ENCODE results near the gene CCT3.

- TF ChIP-seq CTCF (IDR thresholded peaks at IDR 0.05; ENCODE audit: insufficient read depth, low read depth, low read length) (no peak), EZH2 (IDR thresholded peaks at IDR 0.05; ENCODE audit: insufficient read depth, low read length) (no peak)
Measured at GRCh38 chr1:156372265-156372586, 34.1 kb upstream of the CCT3 start.

Measured in astrocyte (in vitro differentiated cells and primary cell).